ENCODE measurements around the gene PRDM16. TPM values are rescaled to one million over a fixed set of nuclear protein-coding genes. Genes with fewer than 3 reads are reported as not detected.
A peak's percentile ranks its signal among the peaks of the same experiment; 100 is the strongest.

PRDM16 gene
- total RNA-seq, 1 experiment from 2014 or later: not detected

DNA sequence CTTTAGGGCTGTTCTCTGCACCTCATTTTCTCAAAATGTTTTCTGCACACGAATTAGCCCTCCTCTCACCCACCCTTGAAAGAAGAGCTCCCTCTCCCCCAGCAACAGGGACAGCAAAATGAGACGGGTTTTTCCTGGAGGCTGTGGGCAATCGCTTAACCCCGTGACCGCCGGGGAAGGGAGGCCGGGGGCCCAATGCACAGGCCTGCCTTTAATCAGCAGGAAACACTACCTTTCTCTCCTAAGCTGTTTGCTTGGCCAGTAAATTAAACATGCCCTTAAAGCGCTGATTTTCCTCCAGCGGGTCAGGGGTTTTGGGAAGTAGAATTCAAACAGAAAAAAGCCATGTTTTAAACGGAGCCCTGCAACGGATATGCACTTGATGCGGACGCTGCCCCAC, 114.4 kb downstream of the PRDM16 start:
- no peak for DNase-seq (ENCODE audit: low read depth)

DNA sequence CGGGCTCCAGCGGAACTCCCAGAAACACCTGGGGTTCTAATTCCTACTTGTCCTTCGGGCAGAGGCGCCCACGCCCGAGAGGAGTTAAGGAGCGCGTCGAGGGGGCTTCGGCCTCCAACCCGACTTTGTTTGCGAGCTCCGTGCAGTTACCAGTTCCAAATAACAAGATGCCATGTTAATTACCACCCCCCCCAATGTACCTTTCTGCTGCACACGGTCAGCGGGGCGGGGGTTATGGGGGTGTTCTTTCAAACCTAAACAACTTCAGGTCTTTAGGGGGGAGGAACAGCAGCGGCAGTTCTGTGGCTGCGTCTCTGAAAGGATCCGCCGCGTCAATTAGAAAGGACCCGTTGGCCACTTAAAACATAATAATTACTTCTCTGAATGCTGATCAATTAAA, 114.8 kb downstream of the PRDM16 start:
- DNase-seq (ENCODE audit: low read depth): no peak

DNA sequence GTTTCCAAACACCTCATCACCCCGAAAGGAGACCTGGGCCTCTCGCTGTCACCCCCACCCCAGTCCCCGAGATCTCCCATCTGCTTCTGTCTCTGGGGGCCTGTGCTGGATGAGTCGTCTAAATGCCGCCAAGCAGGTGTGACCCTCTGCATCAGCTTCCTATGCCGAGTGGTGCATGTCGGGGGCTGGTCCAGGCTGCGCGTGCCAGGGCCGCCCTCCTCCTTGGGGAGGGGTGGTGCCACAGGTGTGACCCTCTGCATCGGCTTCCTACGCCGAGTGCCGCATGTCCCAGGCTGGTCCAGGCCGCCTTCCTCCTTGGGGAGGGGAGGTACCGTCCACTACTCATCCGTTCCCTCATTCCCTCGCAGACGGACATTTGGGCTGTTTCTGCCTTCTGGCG, 115.7 kb downstream of the PRDM16 start:
- no peak for DNase-seq (ENCODE audit: low read depth)

DNA sequence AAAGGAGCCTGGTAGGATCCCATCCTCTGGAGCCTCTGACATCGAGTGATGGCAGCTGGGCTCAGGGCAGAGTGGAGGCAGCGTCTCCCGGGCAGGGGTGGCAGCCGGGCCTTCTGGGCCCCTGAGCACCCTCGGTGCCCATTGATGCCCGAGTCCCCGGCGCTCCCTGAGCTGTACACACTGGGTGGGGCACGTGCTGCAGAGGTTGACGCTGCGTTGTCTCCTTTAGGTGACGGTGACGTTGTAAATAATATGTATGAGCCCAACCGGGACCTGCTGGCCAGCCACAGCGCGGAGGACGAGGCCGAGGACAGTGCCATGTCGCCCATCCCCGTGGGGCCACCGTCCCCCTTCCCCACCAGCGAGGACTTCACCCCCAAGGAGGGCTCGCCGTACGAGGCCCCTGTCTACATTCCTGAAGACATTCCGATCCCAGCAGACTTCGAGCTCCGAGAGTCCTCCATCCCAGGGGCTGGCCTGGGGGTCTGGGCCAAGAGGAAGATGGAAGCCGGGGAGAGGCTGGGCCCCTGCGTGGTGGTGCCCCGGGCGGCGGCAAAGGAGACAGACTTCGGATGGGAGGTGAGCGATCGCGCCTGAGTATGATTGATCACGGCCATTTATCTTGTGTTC, 117.0 kb downstream of the PRDM16 start:
- DNase-seq (ENCODE audit: low read depth): no peak

DNA sequence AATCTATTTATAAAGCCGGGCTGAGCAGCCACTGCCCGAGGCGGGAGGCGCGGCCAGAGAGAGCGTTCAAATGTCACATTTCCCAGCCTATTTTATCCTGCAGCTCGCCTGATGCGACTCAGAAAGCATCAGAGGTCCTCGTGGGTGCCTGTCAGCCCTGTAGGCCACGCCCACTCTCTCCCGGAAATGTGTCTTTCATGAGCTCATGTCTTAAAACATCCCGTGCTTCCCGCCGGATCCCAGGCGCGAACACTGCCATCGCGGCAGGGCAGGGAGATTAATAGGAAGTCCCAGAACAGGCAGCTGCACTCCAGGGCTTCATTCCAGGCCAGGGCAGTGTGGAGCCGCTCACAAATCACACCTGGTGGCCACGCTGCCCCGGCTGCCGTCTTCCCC, 117.5 kb downstream of the PRDM16 start:
- DNase-seq (ENCODE audit: low read depth): peak; percentile 24

DNA sequence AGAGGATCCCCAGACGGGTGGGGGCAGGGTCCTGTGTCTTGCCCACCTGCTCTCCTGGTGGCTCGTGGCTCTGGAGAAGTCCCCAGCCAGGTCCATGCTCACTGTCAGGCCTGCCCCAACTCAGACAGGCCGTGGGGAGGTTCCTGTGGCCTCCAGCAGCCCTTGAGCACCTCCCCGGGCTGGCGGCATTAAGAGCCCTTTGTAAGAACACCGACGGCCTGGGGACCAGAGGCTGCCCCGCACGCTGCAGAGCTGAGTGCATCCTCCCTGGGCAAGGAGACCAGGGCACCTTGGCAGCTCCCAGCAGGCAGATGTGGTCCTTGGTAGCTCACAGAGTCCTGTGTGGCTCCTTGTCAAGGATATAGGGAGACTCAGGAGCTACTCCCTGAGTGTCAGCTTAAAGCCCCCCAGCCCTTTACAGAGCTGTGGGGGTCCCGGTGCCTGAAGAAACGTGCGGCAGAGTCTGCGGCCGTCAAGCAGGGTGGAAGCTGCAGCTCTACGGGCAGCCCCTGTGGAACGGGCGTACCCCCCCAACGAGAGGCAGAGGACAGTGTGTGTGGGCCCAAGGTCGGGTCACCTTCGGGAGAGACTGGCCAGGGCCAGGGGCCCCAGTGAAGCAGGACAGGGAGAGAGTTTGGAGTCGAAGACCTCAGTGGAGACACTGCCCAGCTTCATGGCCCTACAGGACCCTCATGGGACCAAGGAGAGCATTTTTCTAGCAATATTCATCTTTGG, 118.6 kb downstream of the PRDM16 start:
- DNase-seq (ENCODE audit: low read depth): no peak

DNA sequence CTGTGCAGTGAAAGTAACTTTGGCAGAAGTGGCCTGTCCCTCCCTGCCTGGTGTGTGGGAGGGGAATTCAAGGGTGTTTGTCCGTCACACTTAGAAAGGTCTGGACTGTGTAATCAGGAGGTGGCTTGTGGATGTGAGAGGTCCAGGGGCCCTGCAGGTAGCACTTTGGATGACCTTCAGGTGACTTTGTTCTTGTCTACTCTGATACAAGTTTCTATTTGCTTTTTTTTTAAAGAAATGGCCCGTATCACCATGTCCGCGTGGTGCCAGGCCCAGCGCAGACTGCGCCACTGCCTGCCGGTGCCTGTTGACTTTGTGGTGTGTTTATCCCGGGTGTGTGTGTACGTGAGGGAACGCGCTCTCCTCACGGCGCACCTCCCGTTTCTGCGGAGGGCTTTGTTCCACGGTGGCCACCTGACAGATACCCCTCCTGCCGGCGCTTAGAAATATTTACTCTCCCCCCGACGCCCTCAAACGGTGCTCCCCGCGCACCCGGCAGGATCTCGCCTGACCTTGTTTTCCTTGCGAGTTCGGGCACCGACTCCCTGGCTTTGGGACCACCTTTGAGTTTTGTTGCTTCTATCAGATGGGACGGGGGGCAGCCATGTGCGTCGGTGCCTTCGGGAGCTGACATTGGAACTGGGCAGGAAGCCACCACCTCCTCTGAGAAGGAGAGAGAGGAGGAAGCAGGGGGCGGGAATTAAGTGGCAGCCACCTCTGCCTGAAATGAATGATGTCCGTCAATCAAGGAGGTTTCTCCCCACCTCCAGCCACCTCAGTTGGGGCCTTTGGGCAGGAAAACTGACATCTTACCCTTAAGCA, 119.4 kb downstream of the PRDM16 start:
- DNase-seq (ENCODE audit: low read depth): no peak

DNA sequence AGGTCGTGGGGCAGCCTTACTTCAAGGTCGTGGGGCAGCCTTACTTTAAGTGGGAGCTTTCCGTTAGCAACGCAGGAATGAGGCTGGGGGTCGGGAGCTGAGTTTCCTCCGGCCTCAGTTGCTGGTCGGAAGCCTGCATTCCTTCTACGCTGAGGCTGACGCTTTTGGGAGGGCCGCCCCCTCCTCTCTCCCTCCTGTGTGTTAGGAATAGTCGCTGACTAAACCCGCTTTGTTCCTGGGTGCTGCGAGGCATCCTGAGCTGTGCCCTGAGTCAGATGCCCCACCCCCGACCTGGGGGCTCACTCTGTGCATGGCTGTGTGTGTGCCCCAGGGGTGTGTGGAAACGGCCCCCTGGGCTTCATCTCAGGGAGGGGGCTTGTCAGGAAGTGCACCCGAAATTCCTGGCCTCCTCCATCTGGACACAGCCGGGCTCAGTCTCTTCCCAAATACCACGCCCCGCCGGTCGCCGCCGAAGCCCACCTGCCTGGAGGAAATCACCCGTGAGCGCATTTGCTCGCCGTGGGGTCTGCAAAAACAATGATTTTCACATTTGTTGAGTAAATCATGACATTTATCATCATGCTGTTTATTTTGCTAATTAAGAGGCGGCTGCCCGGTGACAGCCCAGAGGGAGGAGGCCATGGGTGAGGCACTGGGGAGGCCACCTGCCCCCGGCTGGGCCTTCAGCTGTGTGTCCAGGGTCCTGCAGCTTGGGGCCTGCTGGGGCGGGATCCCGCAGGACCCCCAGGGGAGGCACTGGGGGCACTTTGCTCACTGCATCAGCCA, 121.4 kb downstream of the PRDM16 start:
- DNase-seq (ENCODE audit: low read depth): no peak

DNA sequence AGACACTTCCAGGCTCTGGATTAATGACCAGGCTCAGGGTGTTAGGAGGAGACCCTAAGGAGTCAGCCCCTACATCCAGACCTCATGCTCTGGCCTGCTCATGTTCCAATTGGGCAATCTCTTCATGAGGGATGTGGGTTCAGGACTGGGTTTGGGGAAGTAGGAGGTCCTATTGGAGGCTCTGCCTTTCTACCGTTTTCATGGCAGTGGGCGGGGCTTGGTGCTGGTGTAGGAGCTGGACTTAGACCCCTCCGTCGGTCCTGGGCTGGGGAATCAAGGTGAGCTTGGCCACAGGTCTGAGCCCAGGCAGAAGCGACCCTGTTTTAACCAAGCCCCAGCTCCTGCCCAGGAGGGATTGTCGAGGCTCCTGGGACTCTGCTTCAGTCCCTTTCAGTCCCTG, 123.4 kb downstream of the PRDM16 start:
- DNase-seq (ENCODE audit: low read depth): no peak

DNA sequence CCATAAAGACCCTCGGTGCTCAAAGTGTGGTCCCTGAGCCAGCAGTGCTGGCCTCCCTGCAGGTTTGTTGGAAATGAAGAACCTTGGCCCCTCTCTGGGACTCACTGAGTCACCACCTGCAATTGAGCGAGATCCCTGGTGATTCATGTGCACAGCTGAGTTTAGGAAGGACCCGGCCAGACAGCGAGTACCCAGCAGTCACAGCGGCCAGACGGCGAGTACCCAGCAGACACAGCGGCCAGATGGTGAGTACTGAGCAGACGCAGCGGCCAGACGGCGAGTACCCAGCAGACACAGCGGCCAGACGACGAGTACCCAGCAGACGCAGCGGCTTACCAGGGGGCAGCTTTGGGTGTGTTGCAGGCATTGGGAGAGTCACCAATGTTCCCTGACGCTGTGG, 123.8 kb downstream of the PRDM16 start:
- DNase-seq (ENCODE audit: low read depth): peak; percentile 16

DNA sequence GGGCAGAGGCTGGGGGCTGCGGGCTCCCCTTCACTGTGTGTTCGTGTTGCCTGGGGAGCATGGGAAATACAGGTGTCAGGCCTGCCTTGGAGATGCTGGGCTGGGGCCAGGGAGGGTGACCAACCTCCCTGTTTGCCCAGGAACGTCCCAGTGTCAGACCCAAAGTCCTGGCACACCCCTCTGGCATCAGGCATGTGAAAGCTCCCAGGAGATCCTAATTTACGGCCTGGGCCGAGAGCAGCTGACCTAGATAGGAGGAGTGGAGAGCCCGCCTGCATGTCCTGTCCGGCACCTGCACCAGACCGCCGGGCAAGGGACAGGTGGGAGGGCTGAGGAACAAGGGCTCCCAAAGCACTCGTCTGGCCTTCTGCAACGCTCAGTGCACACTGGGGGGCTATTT, 124.8 kb downstream of the PRDM16 start:
- no peak for DNase-seq (ENCODE audit: low read depth)

DNA sequence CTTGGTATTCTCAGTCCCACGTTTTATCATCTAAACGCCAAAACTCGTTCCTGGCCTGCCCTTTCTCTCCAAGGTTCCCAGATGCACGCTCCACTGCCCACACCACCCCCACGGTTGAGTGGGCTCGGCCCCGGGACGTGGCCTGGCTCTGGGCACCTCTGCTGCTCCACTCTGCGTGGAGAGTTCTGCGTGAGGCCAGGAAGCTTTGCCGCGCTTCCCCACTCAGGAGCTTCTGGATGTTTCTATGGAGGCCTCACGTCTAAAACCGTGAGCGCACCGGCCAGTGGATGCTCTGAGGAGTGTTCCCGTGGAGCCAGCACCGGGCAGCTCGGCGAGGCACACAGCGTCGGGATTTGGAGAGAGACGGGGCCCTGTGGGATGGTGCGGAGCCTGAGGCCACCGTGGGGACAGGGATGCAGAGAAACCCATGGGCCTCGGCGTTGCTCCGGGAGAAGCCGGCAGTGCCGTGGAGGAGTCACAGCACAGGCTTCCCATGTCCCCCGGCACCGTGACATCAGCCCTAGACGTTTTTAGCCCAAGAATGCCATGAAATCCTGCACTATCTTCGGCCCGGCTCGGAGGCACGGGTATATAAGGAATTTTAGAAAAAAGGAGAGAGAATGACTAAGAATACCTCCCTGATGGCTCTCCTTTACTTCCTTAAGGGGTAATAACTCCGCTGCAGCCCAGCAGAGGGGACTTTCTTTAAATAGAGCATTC, 125.9 kb downstream of the PRDM16 start:
- DNase-seq (ENCODE audit: low read depth): no peak

DNA sequence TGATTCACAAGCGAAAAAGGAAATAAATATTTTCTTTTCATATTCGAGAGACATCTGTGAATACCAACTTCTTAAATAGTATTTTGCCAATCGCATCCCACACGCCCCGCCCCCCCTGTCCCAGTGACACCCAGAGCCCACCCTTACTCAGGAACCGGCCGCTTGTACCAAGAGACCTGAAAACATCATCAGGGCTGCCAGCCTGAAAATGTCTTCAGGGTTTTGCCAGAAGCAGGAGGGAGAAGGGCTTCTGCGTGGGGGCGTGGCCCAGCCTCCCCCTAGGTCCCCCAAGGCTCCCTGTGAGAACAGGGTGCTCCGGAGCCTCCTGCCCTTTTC, 126.4 kb downstream of the PRDM16 start:
- DNase-seq (ENCODE audit: low read depth): no peak

DNA sequence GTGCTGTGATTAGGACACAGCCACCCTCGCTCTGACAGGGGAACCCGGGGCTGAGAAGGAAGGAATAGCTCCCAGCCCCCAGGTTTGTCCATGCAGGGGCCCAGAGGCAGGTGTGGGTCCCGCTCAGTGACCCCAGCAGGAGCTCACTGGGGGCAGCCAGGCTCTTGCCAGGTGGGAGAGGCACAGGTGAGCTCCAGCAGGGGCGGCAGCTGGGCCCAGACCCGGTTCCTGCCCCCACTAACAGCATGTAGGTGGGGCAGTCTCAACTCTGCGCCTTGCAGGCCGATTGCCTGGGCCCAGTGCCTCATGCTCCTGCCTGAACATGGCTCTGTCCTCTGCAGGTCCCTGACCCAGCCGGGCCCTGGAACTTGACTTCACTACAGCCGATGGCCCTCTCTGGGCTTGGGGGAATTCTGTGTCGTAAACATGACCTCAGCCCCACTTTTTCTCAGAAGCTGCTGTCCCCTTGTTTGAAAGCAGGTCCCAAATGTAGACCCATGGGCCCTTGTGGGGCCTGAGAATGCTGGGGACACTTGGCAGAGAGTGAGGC, 127.0 kb downstream of the PRDM16 start:
- DNase-seq (ENCODE audit: low read depth): no peak

DNA sequence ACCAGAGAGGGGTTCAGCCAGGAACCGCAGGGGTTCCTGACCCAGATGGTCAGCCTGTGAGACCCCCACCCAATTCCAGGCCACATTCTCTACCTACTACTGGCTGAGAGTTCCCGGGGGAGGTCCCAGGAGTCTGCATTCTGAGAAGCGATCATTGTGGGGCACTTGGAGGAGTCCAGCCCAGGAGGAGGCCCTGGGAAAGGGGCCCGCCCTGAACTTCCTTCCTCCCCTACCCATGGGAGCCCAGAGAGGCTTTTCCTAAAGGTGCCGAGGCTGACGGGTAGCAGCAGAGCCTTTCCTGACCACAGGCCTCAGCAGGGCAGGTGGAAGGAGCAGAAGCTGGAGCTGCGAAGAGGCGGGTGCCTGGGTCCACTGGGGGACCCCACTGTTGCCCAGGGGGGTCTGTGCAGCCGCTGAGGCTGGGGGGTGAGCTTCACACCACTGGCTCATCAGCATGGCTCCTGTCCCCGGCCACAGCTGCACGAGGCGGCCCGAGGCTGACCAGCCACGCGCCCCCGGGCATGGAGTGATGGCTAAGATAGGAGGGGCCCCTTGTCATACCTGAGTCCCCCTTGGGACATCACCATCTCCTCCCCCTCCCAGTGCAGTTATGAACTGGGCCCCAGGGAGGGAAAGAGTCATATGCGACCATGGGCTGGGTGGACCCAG, 127.7 kb downstream of the PRDM16 start:
- no peak for DNase-seq (ENCODE audit: low read depth)

DNA sequence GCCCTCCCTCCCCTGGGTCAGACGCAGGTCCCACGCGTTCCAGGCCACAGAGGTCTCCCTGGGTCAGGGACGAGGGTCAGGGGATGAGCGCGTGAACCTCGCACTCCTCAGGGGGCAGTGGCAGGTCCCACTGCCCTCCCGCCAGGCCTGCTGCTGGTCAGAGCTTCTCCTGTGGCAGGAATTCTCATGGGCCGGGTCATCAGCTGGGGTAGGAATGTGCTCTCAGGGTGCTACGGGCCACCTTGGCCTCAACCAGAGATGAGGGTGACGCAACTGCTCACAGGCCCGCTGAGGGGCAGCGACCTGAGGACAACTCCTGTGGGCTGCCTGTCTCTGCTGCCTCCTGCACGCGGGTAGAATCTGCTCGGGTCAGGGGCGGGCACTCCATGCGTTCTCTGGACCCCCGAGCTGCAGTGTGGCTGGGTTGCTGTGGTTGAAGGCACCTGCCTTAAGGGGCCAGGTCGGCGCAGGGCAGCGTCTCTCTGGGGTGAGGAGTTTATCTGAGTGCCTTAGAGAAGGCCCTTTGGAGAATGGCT, 128.8 kb downstream of the PRDM16 start:
- DNase-seq (ENCODE audit: low read depth): no peak

DNA sequence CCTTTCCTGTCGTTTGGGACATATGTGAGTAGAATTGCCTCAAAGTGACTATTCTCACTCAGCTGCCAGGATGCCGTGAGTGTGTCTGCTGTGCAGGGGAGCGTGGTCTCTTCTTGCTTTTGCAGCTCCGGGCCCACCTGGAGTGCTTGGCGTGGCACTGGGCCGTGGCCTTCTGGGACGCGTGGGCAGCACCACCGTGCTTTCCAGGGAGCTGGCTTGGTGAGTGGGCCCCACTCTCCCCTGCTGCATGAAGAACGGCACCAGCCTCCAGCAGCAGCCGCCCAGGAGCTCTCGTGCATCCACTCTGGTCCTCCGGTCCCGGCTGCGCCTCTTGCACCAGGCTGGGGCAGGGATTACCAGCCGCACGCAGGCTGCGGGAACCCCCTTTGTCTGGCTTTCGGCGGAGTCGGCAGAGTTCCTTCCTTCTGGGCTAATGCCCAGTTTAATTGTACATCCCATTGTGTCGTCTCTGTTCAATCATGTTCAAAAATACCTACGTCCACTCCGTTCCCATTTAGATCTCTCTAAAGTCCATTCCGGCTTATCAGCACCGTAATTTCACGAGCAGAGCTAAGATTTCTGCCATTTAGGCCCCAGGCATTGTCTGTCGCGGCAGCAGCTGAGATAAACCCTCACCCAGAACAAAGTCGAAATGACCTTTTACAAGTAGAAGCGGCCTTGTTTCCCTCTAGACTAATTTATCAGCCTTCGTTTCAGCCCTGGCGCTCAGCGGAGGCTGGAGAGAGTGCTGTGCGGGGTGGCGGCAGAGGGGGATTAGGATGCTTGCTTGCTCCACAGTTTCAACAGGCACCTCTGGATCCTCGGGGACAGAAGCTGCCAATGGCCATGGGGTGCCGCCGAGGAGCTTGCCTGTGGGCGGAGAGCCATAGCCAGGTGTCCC, 129.6 kb downstream of the PRDM16 start:
- DNase-seq (ENCODE audit: low read depth): no peak

DNA sequence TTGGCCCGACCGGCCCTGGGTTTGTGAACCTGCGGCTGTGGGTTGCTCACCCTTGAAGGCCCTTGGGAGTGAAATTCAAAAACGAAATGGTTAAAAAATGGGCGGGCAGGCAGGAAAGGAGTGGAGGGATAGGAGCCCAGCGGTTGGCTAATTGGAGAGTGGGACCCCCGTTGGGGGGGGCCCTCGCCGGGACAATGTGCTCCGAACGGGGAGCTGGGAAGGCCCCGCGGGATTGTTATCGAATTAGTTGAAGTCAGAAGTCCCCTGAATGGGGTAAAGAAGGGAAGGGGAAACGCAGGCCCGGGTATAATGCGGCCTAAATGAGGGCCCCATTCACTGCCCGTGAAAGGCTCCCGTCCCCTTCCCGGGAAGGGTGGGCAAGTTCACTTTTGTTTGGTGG, 135.7 kb downstream of the PRDM16 start:
- DNase-seq (ENCODE audit: low read depth): no peak

DNA sequence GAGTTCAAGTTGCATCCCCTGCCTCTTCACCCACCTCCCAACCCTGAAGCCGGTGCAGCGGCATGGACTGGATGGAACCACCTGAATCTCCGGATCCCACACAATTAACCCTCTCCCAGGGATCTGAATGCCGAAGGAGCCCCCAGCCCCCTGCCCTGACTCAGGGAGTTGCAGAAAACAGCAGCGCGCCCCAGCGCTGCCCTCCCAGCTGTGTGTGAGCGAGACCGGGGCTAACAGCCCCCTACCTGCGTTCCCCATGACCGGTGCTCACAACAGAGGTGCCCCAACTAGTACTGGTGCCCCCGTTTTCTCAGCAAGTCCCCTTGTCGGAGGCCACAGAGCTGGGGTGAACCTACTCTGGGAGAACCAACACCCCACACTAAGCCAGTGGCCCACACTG, 136.8 kb downstream of the PRDM16 start:
- no peak for DNase-seq (ENCODE audit: low read depth)
